Stomach (tissue), 4 donors: ENCODE measurements around the gene TULP1.

Experiments used
- CTCF ChIP-seq, 7 experiments: fragments of 450-650 bp in 4 of 7; fragments of 200-600 bp in 3 of 7; sonication (generic) in 3 of 7; IDR thresholded peaks; one replicate each; pipeline ENCODE4 v1.5.1; 2016 to 2019; ENCODE audit warnings: antibody characterized with exemption in 7 of 7, control low read depth in 2 of 7, mild to moderate bottlenecking in 1 of 7
- EP300 ChIP-seq: sonication (generic); formaldehyde crosslinking; IDR thresholded peaks from one replicate; pipeline ENCODE4 v1.6.1; 2017; ENCODE audit warnings: antibody characterized with exemption
- POLR2A ChIP-seq, 4 donors: fragments of 450-650 bp; IDR thresholded peaks; one replicate each; pipeline ENCODE4 v1.6.1; 2016; ENCODE audit warnings: antibody characterized with exemption in 4 of 4, control low read depth in 2 of 4, mild to moderate bottlenecking in 1 of 4, moderate library complexity in 1 of 4
- POLR2AphosphoS5 ChIP-seq, 3 donors: sonication (generic); formaldehyde crosslinking; IDR thresholded peaks; one replicate each; pipeline ENCODE4 v1.6.1; 2016; ENCODE audit warnings: antibody characterized with exemption in 3 of 3

DNA sequence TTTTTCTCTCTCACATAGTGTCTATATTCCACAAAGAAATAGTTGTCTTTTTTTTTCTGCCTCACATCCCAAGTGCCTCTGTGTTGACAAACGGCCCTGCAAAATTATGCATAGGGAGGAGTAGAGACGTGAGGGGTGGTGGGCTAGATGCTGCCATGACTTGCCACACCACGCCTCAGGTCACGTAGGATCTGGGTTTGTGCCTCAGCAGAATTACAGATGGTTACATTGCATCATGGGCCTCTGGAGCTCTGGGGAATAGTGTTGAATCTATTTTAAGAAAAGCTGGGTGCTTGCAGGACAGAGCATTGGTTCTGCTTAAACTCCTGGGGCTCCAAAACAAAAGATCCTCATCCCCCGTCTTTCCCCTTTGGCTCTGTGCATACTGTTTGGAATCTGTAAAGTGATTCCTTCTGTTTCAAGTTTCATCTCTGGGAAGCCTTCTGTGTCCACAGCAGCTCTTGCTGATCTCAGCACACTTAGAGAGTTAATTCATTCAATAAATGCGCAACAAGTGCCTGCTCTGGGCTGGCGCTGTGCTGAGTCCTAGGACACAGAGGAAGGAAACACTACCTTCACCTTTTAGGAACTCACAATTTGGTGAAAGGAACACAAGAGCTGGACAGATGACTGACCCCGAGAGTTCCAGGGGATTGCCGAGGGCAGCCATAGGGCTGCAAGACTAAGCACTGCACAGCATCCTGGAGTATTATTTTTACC is 58.1 kb downstream of the TULP1 start:
- TF ChIP-seq POLR2AphosphoS5 (IDR thresholded peaks at IDR 0.05) (no peak), CTCF (IDR thresholded peaks at IDR 0.05) (no peak), POLR2A (IDR thresholded peaks at IDR 0.05) (no peak), EP300 (no peak)
